ENCODE data around the gene ARSI.

Gene ARSI

GRCh38 chr5:150286820-150287219, 15.9 kb downstream of the ARSI start:
- no peaks in the 10 kb centered on the region for H3K9me3 ChIP-seq (ENCODE audit: insufficient read depth, low read length)
- H3K79me2 ChIP-seq (ENCODE audit: insufficient read depth, low read length) = no peaks in the 10 kb centered on the region
- no peaks in the 10 kb centered on the region for H3K36me3 ChIP-seq (ENCODE audit: low read length)
- no peaks in the 10 kb centered on the region for H3K27me3 ChIP-seq (ENCODE audit: low read length)
- no peak overlapping the region for H2AFZ ChIP-seq (ENCODE audit: low read depth, low read length, severe bottlenecking)
- H3K9me2 ChIP-seq (replicated peaks; ENCODE audit: insufficient read depth, low read length) = no peaks in the 10 kb centered on the region
- no peak overlapping the region for H3K4me2 ChIP-seq (ENCODE audit: low read depth, low read length, poor library complexity, severe bottlenecking)
- H4K20me1 ChIP-seq (ENCODE audit: low read depth, low read length) = no peaks in the 10 kb centered on the region
- H3K9ac ChIP-seq (ENCODE audit: low read length) = no peak overlapping the region
- TF ChIP-seq CTCF (IDR thresholded peaks at IDR 0.05; ENCODE audit: insufficient read depth, low read length, poor library complexity, severe bottlenecking) (no peak), EZH2phosphoT487 (conservative IDR thresholded peaks at IDR 0.05; ENCODE audit: low read length) (no peak)
- H3K4me3 ChIP-seq (ENCODE audit: insufficient read depth, low read length, poor library complexity, severe bottlenecking) = no peak overlapping the region
- H3K27ac ChIP-seq (ENCODE audit: low read depth, low read length) = no peak overlapping the region
- H3F3A ChIP-seq (ENCODE audit: insufficient read depth) = no peaks in the 10 kb centered on the region

- Histone ChIP-seq H3K27ac (ENCODE audit: low read depth, low read length) (no peak overlapping the region), H4K20me1 (ENCODE audit: low read depth, low read length) (no peaks in the 10 kb centered on the region), H3F3A (ENCODE audit: insufficient read depth) (no peaks in the 10 kb centered on the region), H3K36me3 (ENCODE audit: low read length) (no peaks in the 10 kb centered on the region), H3K9me3 (ENCODE audit: insufficient read depth, low read length) (no peaks in the 10 kb centered on the region), H3K9ac (ENCODE audit: low read length) (no peak overlapping the region), H3K79me2 (ENCODE audit: insufficient read depth, low read length) (no peaks in the 10 kb centered on the region), H3K4me3 (ENCODE audit: insufficient read depth, low read length, poor library complexity, severe bottlenecking) (no peak overlapping the region), H2AFZ (ENCODE audit: low read depth, low read length, severe bottlenecking) (no peak overlapping the region), H3K9me2 (replicated peaks; ENCODE audit: insufficient read depth, low read length) (no peaks in the 10 kb centered on the region), H3K4me2 (ENCODE audit: low read depth, low read length, poor library complexity, severe bottlenecking) (no peak overlapping the region), H3K27me3 (ENCODE audit: low read length) (no peaks in the 10 kb centered on the region)
- TF ChIP-seq CTCF (IDR thresholded peaks at IDR 0.05; ENCODE audit: insufficient read depth, low read length, poor library complexity, severe bottlenecking) (no peak), EZH2phosphoT487 (conservative IDR thresholded peaks at IDR 0.05; ENCODE audit: low read length) (no peak)
Measured at GRCh38 chr5:150285114-150285513, 17.6 kb downstream of the ARSI start.

- Histone ChIP-seq H2AFZ (ENCODE audit: low read depth, low read length, severe bottlenecking) (no peak overlapping the region), H3K4me2 (ENCODE audit: low read depth, low read length, poor library complexity, severe bottlenecking) (no peak overlapping the region), H4K20me1 (ENCODE audit: low read depth, low read length) (no peaks in the 10 kb centered on the region), H3K36me3 (ENCODE audit: low read length) (no peaks in the 10 kb centered on the region), H3K9me2 (replicated peaks; ENCODE audit: insufficient read depth, low read length) (no peaks in the 10 kb centered on the region), H3K4me3 (ENCODE audit: insufficient read depth, low read length, poor library complexity, severe bottlenecking) (no peak overlapping the region), H3K27me3 (ENCODE audit: low read length) (no peaks in the 10 kb centered on the region), H3K9me3 (ENCODE audit: insufficient read depth, low read length) (no peaks in the 10 kb centered on the region), H3F3A (ENCODE audit: insufficient read depth) (no peaks in the 10 kb centered on the region), H3K9ac (ENCODE audit: low read length) (no peak overlapping the region), H3K27ac (ENCODE audit: low read depth, low read length) (no peak overlapping the region), H3K79me2 (ENCODE audit: insufficient read depth, low read length) (no peaks in the 10 kb centered on the region)
- TF ChIP-seq CTCF (IDR thresholded peaks at IDR 0.05; ENCODE audit: insufficient read depth, low read length, poor library complexity, severe bottlenecking) = no peak
- TF ChIP-seq EZH2phosphoT487 (conservative IDR thresholded peaks at IDR 0.05; ENCODE audit: low read length) = no peak
Measured at GRCh38 chr5:150284311-150284710, 18.4 kb downstream of the ARSI start.

Measured in SU-DHL-6 (cell line).